Parathyroid adenoma (tissue), 2 donors: Measurements from ENCODE around the gene FOXS1.

Source experiments
- H2AFZ ChIP-seq: fragments of 300-600 bp; sonication (generic); one replicate; pipeline ENCODE4 v1.7.0; 2017; ENCODE audit warnings: antibody characterized with exemption, mild to moderate bottlenecking
- H3K27ac ChIP-seq: fragments of 300-600 bp; sonication (generic); one replicate; pipeline ENCODE4 v1.7.0; 2017
- H3K27me3 ChIP-seq: fragments of 300-600 bp; sonication (generic); one replicate; pipeline ENCODE4 v1.7.0; 2017; ENCODE audit warnings: low read length; ENCODE audit not compliant: control insufficient read depth, insufficient read depth
- H3K36me3 ChIP-seq: fragments of 300-600 bp; sonication (generic); one replicate; pipeline ENCODE4 v1.7.0; 2017; ENCODE audit warnings: low read length; ENCODE audit not compliant: control insufficient read depth, insufficient read depth
- H3K4me1 ChIP-seq: fragments of 300-600 bp; sonication (generic); one replicate; pipeline ENCODE4 v1.7.0; 2017; ENCODE audit warnings: control low read depth
- H3K4me2 ChIP-seq: fragments of 300-600 bp; sonication (generic); one replicate; pipeline ENCODE4 v1.7.0; 2017; ENCODE audit warnings: low read length
- H3K4me3 ChIP-seq: fragments of 300-600 bp; sonication (generic); one replicate; pipeline ENCODE4 v1.7.0; 2017; ENCODE audit warnings: low read depth, low read length
- H3K79me2 ChIP-seq: fragments of 300-600 bp; sonication (generic); one replicate; pipeline ENCODE4 v1.7.0; 2017; ENCODE audit warnings: control low read depth
- H3K9ac ChIP-seq: fragments of 300-600 bp; sonication (generic); one replicate; pipeline ENCODE4 v1.7.0; 2017; ENCODE audit warnings: mild to moderate bottlenecking
- H3K9me3 ChIP-seq: fragments of 300-600 bp; sonication (generic); one replicate; pipeline ENCODE4 v1.7.0; 2017; ENCODE audit warnings: low read length; ENCODE audit not compliant: control insufficient read depth
- CTCF ChIP-seq: fragments of 300-600 bp; sonication (generic); IDR thresholded peaks from one replicate; pipeline ENCODE4 v1.7.0; 2017; ENCODE audit warnings: antibody characterized with exemption, mild to moderate bottlenecking
- donor health status: primary hyperparathyroidism.

Gene FOXS1

GRCh38 chr20:31848088-31848999, 2.9 kb upstream of the FOXS1 start:
- Histone ChIP-seq H3K79me2 (no peaks in the 10 kb centered on the region), H3K4me1 (peaks cover 30% of the 10 kb centered on the region), H2AFZ (no peak overlapping the region), H3K9me3 (no peaks in the 10 kb centered on the region), H3K4me2 (no peak overlapping the region), H3K27ac (no peak overlapping the region), H3K36me3 (no peaks in the 10 kb centered on the region), H3K9ac (no peak overlapping the region), H3K27me3 (no peaks in the 10 kb centered on the region), H3K4me3 (no peak overlapping the region)
- TF ChIP-seq CTCF: no peak

- H3K27ac ChIP-seq: no peak overlapping the region
- H3K9me3 ChIP-seq: no peaks in the 10 kb centered on the region
- no peak for TF ChIP-seq CTCF
- no peak overlapping the region for H3K4me3 ChIP-seq
- no peaks in the 10 kb centered on the region for H3K79me2 ChIP-seq
- H3K27me3 ChIP-seq: no peaks in the 10 kb centered on the region
- no peak overlapping the region for H3K4me2 ChIP-seq
- H3K4me1 ChIP-seq: peaks cover 22% of the 10 kb centered on the region
- H3K36me3 ChIP-seq: no peaks in the 10 kb centered on the region
- H3K9ac ChIP-seq: no peak overlapping the region
- H2AFZ ChIP-seq: no peak overlapping the region
Observed at GRCh38 chr20:31846793-31847138, 1.4 kb upstream of the FOXS1 start.

DNA sequence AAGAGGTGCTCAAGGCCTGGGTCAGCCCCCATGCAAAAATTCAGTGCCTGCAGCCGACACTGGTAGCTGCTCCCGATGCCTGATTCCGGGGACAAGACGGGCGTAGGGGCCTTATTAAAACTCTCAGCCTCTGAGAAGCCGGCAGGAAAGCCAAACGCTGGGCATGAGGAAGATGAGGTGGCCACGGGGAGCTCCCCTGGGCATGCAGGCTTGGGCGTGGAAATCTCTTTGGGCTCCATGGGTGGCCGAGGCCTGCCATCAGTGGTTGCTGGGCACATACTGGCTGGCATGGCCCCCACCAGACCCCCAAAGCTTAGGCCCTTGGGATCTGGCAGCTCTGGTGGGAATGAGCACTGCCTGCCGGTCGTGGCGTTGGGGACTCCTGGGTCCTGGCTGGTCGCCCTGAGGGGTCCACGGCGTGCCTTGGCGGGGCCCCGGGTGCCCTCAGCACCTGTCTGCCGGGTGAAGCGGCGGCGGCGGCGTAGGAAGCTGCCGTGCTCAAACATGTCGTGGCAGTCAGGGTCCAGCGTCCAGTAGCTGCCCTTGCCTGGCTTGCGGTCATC, 586 bp downstream of the FOXS1 start:
- no peak overlapping the region for H3K4me3 ChIP-seq

GRCh38 chr20:31843881-31844280, 1.5 kb downstream of the FOXS1 start:
- Histone ChIP-seq H3K4me3 (no peak overlapping the region), H2AFZ (no peak overlapping the region), H3K9me3 (no peaks in the 10 kb centered on the region), H3K36me3 (no peaks in the 10 kb centered on the region), H3K27ac (no peak overlapping the region), H3K4me1 (peaks cover 2% of the 10 kb centered on the region), H3K4me2 (no peak overlapping the region), H3K9ac (no peak overlapping the region), H3K27me3 (no peaks in the 10 kb centered on the region), H3K79me2 (no peaks in the 10 kb centered on the region)
- no peak for TF ChIP-seq CTCF

More for the DNA sequence above, 586 bp downstream of the FOXS1 start:
- Histone ChIP-seq H2AFZ (no peak overlapping the region), H3K9ac (no peak overlapping the region), H3K79me2 (no peaks in the 10 kb centered on the region), H3K27ac (no peak overlapping the region), H3K4me2 (no peak overlapping the region), H3K27me3 (no peaks in the 10 kb centered on the region), H3K4me1 (peaks cover 3% of the 10 kb centered on the region), H3K36me3 (no peaks in the 10 kb centered on the region), H3K9me3 (no peaks in the 10 kb centered on the region)
- TF ChIP-seq CTCF: no peak
